Activated T-helper 17 cell treated with anti-CD3 and anti-CD28 coated beads, Interleukin-2, amount 50 U/mL, for 72 hours (primary cell): ENCODE data around the gene SLC22A9. TPM values are rescaled to one million over a fixed set of nuclear protein-coding genes. Genes with fewer than 3 reads are reported as not detected.
"Not testable (repeated sequence)": the region's sequence is repeated elsewhere in the genome, so short reads cannot be mapped to it uniquely, and the experiment has no call there.

Source experiments
- ATAC-seq: fragments of 150-1000 bp; cut with Tn5 transposase; replicated peaks from 2 replicates; pipeline ENCODE4 v1.10.0; 2021; ENCODE audit warnings: mild to moderate bottlenecking, moderate library complexity
- H3K27ac Mint-ChIP-seq: one replicate; pipeline ENCODE4 v1.8.0; 2022; ENCODE audit warnings: mixed read lengths
- H3K27me3 Mint-ChIP-seq: one replicate; pipeline ENCODE4 v1.8.0; 2022; ENCODE audit warnings: mixed read lengths
- H3K36me3 Mint-ChIP-seq: one replicate; pipeline ENCODE4 v1.8.0; 2022; ENCODE audit warnings: low read depth, mild to moderate bottlenecking, mixed read lengths
- H3K4me1 Mint-ChIP-seq: one replicate; pipeline ENCODE4 v1.8.0; 2022; ENCODE audit warnings: mixed read lengths
- H3K4me3 Mint-ChIP-seq: one replicate; pipeline ENCODE4 v1.8.0; 2022; ENCODE audit warnings: mild to moderate bottlenecking, mixed read lengths
- H3K9me3 Mint-ChIP-seq: one replicate; pipeline ENCODE4 v1.8.0; 2022; ENCODE audit warnings: mixed read lengths
- total RNA-seq, 2 donors: library from RNA; stranded (reverse); gene quantifications; one replicate each; pipeline ENCODE4 v1.2.3, GENCODE V29; 2022

The SLC22A9 gene
- total RNA-seq = not detected

- H3K4me3 Mint-ChIP-seq = no peak within 1 kb of the TSS
- ATAC-seq = no peak
- H3K9me3 Mint-ChIP-seq = no peaks in the 10 kb centered on the region
- no peaks in the 10 kb centered on the region for H3K36me3 Mint-ChIP-seq
- no peaks in the 10 kb centered on the region for H3K4me1 Mint-ChIP-seq
- no peak within 1 kb of the TSS for H3K27ac Mint-ChIP-seq
- H3K27me3 Mint-ChIP-seq = peaks cover 35% of the 10 kb centered on the region
These were observed at the start of gene SLC22A9 for GRCh38 chr11:63369165-63369970. TSS of gene SLC22A9 (plus strand) at chr11:63369785. CDS start at chr11:63370057, 272 bp downstream.

GRCh38 chr11:63321723-63322122 is 47.9 kb upstream of the SLC22A9 start:
- Mint-ChIP-seq H3K27me3 (peaks cover 6% of the 10 kb centered on the region), H3K9me3 (peaks cover 15% of the 10 kb centered on the region)

GRCh38 chr11:63335089-63335488 is 34.5 kb upstream of the SLC22A9 start:
- not testable (repeated sequence) for H3K4me1 Mint-ChIP-seq, H3K9me3 Mint-ChIP-seq, H3K36me3 Mint-ChIP-seq, H3K27ac Mint-ChIP-seq, ATAC-seq, H3K4me3 Mint-ChIP-seq
- H3K27me3 Mint-ChIP-seq = peaks cover 31% of the 10 kb centered on the region

More at GRCh38 chr11:63321723-63322122, 47.9 kb upstream of the SLC22A9 start:
- no peak for ATAC-seq
- Mint-ChIP-seq H3K4me1 (no peaks in the 10 kb centered on the region), H3K4me3 (no peak overlapping the region), H3K36me3 (no peaks in the 10 kb centered on the region), H3K27ac (no peak overlapping the region)

- H3K27ac Mint-ChIP-seq = no peak overlapping the region
- H3K4me1 Mint-ChIP-seq = no peaks in the 10 kb centered on the region
These were observed 32.5 kb upstream of the SLC22A9 start for GRCh38 chr11:63337070-63337469.

GRCh38 chr11:63343130-63343529 is 26.5 kb upstream of the SLC22A9 start:
- no peaks in the 10 kb centered on the region for H3K36me3 Mint-ChIP-seq
- ATAC-seq = no peak
- H3K9me3 Mint-ChIP-seq = no peaks in the 10 kb centered on the region
- H3K27ac Mint-ChIP-seq = no peak overlapping the region
- H3K27me3 Mint-ChIP-seq = peaks cover 10% of the 10 kb centered on the region
- no peak overlapping the region for H3K4me3 Mint-ChIP-seq
- no peaks in the 10 kb centered on the region for H3K4me1 Mint-ChIP-seq

More at GRCh38 chr11:63337070-63337469, 32.5 kb upstream of the SLC22A9 start:
- Mint-ChIP-seq H3K9me3 (peaks cover 8% of the 10 kb centered on the region), H3K4me3 (no peak overlapping the region), H3K27me3 (peaks cover 31% of the 10 kb centered on the region), H3K36me3 (no peaks in the 10 kb centered on the region)
- no peak for ATAC-seq

GRCh38 chr11:63352144-63352543 is 17.4 kb upstream of the SLC22A9 start:
- peaks cover 3% of the 10 kb centered on the region for H3K9me3 Mint-ChIP-seq
- no peaks in the 10 kb centered on the region for H3K4me1 Mint-ChIP-seq
- ATAC-seq = no peak

GRCh38 chr11:63362196-63362793 is 7.3 kb upstream of the SLC22A9 start:
- Mint-ChIP-seq H3K4me3 (no peak overlapping the region), H3K27ac (no peak overlapping the region), H3K4me1 (no peaks in the 10 kb centered on the region), H3K36me3 (no peaks in the 10 kb centered on the region), H3K9me3 (no peaks in the 10 kb centered on the region), H3K27me3 (peaks cover 42% of the 10 kb centered on the region)
- ATAC-seq = no peak

More at GRCh38 chr11:63352144-63352543, 17.4 kb upstream of the SLC22A9 start:
- no peak overlapping the region for H3K27ac Mint-ChIP-seq
- no peak overlapping the region for H3K4me3 Mint-ChIP-seq
- peaks cover 33% of the 10 kb centered on the region for H3K27me3 Mint-ChIP-seq
- H3K36me3 Mint-ChIP-seq = no peaks in the 10 kb centered on the region

- no peak for ATAC-seq
- Mint-ChIP-seq H3K27me3 (peaks cover 30% of the 10 kb centered on the region), H3K9me3 (no peaks in the 10 kb centered on the region), H3K4me1 (no peaks in the 10 kb centered on the region), H3K27ac (no peak overlapping the region), H3K4me3 (no peak overlapping the region), H3K36me3 (no peaks in the 10 kb centered on the region)
These were observed 495 bp downstream of the SLC22A9 start for GRCh38 chr11:63369971-63370588.

- Mint-ChIP-seq H3K4me1 (no peaks in the 10 kb centered on the region), H3K9me3 (no peaks in the 10 kb centered on the region), H3K4me3 (no peak overlapping the region), H3K36me3 (no peaks in the 10 kb centered on the region), H3K27me3 (peaks cover 35% of the 10 kb centered on the region), H3K27ac (no peak overlapping the region)
- no peak for ATAC-seq
These were observed 1.8 kb downstream of the SLC22A9 start for GRCh38 chr11:63371396-63371795.

GRCh38 chr11:63375434-63375833 is 5.8 kb downstream of the SLC22A9 start:
- Mint-ChIP-seq H3K9me3 (no peaks in the 10 kb centered on the region), H3K36me3 (no peaks in the 10 kb centered on the region), H3K27ac (no peak overlapping the region), H3K27me3 (peaks cover 28% of the 10 kb centered on the region), H3K4me3 (no peak overlapping the region), H3K4me1 (no peaks in the 10 kb centered on the region)
- no peak for ATAC-seq

GRCh38 chr11:63380130-63380529 is 10.5 kb downstream of the SLC22A9 start:
- ATAC-seq = no peak
- Mint-ChIP-seq H3K36me3 (no peaks in the 10 kb centered on the region), H3K27ac (no peak overlapping the region), H3K9me3 (no peaks in the 10 kb centered on the region), H3K27me3 (peaks cover 29% of the 10 kb centered on the region), H3K4me3 (no peak overlapping the region), H3K4me1 (no peaks in the 10 kb centered on the region)

- Mint-ChIP-seq H3K27me3 (peaks cover 54% of the 10 kb centered on the region), H3K27ac (no peak overlapping the region), H3K4me1 (no peaks in the 10 kb centered on the region), H3K9me3 (no peaks in the 10 kb centered on the region), H3K36me3 (no peaks in the 10 kb centered on the region), H3K4me3 (no peak overlapping the region)
- ATAC-seq = no peak
These were observed 26.1 kb downstream of the SLC22A9 start for GRCh38 chr11:63395697-63396096.

GRCh38 chr11:63404161-63404935 is 34.8 kb downstream of the SLC22A9 start:
- no peak for ATAC-seq
- H3K9me3 Mint-ChIP-seq = peaks cover 3% of the 10 kb centered on the region

GRCh38 chr11:63405114-63405513 is 35.5 kb downstream of the SLC22A9 start:
- no peak for ATAC-seq
- no peak overlapping the region for H3K4me3 Mint-ChIP-seq
- H3K4me1 Mint-ChIP-seq = no peaks in the 10 kb centered on the region
- no peak overlapping the region for H3K27ac Mint-ChIP-seq
- no peaks in the 10 kb centered on the region for H3K36me3 Mint-ChIP-seq
- peaks cover 3% of the 10 kb centered on the region for H3K9me3 Mint-ChIP-seq
- H3K27me3 Mint-ChIP-seq = peaks cover 23% of the 10 kb centered on the region

More at GRCh38 chr11:63404161-63404935, 34.8 kb downstream of the SLC22A9 start:
- no peak overlapping the region for H3K4me3 Mint-ChIP-seq
- H3K4me1 Mint-ChIP-seq = no peaks in the 10 kb centered on the region
- H3K27ac Mint-ChIP-seq = no peak overlapping the region
- peaks cover 23% of the 10 kb centered on the region for H3K27me3 Mint-ChIP-seq
- H3K36me3 Mint-ChIP-seq = no peaks in the 10 kb centered on the region
